Progenitor cell of endocrine pancreas (in vitro differentiated cells): ENCODE data around the gene CMTM8. TPM values are rescaled to one million over a fixed set of nuclear protein-coding genes. Genes with fewer than 3 reads are reported as not detected.

Experiments
- DNase-seq: peaks from one replicate; pipeline ENCODE4 v3.0.0; 2021; ENCODE audit warnings: low spot score; ENCODE audit not compliant: unreplicated experiment
- H3K27ac Mint-ChIP-seq: 2 replicates; pipeline ENCODE4 v1.8.0; 2021; ENCODE audit warnings: mild to moderate bottlenecking, moderate library complexity, mixed read lengths
- H3K27me3 Mint-ChIP-seq: 2 replicates; pipeline ENCODE4 v1.8.0; 2021; ENCODE audit warnings: mixed read lengths
- H3K36me3 Mint-ChIP-seq: 2 replicates; pipeline ENCODE4 v1.8.0; 2022; ENCODE audit warnings: mixed read lengths; ENCODE audit not compliant: insufficient read depth
- H3K4me1 Mint-ChIP-seq: 2 replicates; pipeline ENCODE4 v1.8.0; 2021; ENCODE audit warnings: low read depth, mixed read lengths
- H3K4me3 Mint-ChIP-seq: 2 replicates; pipeline ENCODE4 v1.8.0; 2021; ENCODE audit warnings: low read depth, mild to moderate bottlenecking, moderate library complexity, mixed read lengths
- H3K9me3 Mint-ChIP-seq: 2 replicates; pipeline ENCODE4 v1.8.0; 2021; ENCODE audit warnings: low read depth, mixed read lengths
- total RNA-seq: library from RNA; stranded (reverse); gene quantifications from 2 replicates; pipeline ENCODE4 v1.2.1, GENCODE V29; 2021
- TF ChIP-seq, protein P1 (sequence below): fragments of 200-600 bp; sonication (generic); IDR thresholded peaks from one replicate; pipeline ENCODE4 v1.5.0; 2021; ENCODE audit warnings: antibody characterized with exemption, mild to moderate bottlenecking; ENCODE audit not compliant: unreplicated experiment

The CMTM8 gene
- total RNA-seq, 1 donor from 2014 or later = 39.1 TPM

DNA sequence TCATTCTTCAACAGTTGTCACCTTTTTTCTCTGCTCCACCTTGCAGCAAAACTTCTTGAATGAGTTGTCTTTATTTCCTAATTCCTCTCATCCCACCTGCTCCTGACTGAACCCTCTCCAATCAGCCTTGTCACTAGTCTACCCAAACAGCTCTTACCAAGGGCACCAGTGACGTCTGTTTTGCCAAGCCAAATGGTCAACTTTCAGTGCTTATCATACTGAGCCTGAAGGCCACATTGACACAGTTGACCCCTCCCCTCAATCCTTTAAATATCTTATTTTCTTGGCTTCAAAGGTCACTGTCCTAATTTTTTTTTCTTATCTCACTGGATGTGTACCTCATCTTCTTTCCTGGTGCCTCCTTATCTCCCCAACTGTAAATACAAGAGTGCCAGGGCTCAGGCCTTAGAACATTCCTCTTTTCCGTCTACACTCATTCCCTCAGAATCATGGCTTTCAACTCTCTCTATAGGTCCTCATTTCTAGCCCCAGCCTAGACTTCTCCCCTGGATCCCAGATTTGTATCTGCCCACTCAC lies 43.2 kb downstream of the CMTM8 start:
- TF ChIP-seq, protein P1, sequence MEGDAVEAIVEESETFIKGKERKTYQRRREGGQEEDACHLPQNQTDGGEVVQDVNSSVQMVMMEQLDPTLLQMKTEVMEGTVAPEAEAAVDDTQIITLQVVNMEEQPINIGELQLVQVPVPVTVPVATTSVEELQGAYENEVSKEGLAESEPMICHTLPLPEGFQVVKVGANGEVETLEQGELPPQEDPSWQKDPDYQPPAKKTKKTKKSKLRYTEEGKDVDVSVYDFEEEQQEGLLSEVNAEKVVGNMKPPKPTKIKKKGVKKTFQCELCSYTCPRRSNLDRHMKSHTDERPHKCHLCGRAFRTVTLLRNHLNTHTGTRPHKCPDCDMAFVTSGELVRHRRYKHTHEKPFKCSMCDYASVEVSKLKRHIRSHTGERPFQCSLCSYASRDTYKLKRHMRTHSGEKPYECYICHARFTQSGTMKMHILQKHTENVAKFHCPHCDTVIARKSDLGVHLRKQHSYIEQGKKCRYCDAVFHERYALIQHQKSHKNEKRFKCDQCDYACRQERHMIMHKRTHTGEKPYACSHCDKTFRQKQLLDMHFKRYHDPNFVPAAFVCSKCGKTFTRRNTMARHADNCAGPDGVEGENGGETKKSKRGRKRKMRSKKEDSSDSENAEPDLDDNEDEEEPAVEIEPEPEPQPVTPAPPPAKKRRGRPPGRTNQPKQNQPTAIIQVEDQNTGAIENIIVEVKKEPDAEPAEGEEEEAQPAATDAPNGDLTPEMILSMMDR = no peak
- DNase-seq = no peak
- Mint-ChIP-seq H3K9me3 (no peaks in the 10 kb centered on the region), H3K4me1 (peaks cover 49% of the 10 kb centered on the region), H3K27ac (no peak overlapping the region), H3K4me3 (no peak overlapping the region), H3K36me3 (peaks cover 10% of the 10 kb centered on the region), H3K27me3 (no peaks in the 10 kb centered on the region)

DNA sequence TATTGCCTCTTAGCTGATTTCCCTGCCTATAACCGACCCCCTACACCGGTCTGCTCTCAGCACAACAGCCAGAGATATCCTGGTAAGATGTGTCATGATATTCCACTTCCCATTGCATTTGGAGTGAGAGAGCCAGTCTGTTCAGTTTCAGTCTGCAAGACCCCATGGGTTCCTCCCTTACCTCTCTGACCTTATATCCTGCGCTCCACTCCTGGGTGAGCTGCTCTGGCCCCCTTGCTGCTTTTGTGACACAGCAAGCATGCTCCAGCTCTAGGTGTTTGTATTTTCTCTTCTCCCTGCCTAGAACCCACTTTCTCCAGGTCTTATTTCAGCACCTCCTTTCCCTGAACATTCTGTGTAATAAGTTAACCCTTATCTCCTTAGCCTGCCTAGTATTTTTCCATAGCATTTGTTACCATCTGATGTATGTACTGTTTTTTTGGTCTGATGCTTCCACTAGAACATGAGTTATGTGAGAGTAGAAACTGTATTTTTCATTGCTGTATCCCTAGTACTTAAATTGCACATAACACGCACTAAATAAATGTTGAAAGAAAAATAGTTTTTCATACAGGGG lies 44.2 kb downstream of the CMTM8 start:
- H3K27ac Mint-ChIP-seq = no peak overlapping the region
- H3K4me3 Mint-ChIP-seq = no peak overlapping the region
- H3K36me3 Mint-ChIP-seq = peaks cover 10% of the 10 kb centered on the region
- no peaks in the 10 kb centered on the region for H3K9me3 Mint-ChIP-seq
- TF ChIP-seq, protein P1 = no peak
- no peak for DNase-seq
- no peaks in the 10 kb centered on the region for H3K27me3 Mint-ChIP-seq
- H3K4me1 Mint-ChIP-seq = peaks cover 49% of the 10 kb centered on the region

DNA sequence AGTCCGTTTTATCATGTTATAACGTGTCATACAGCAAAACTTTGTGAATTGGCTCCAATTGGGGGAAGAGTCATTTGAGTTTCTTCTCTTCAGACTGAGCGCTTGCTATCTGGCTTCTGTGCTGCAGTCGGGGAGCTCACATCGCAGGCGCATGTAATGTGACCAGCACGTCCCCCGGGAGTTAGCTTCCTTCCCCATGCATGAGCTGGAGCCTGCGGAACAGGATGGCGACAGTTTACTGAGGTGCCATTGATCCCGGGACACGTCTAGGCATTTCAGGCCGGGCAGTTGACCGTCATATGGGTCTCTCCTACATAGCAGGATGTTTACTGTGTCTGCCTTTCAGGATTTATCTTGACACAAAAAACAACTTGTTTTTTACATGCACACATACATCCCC lies 44.8 kb downstream of the CMTM8 start:
- H3K27me3 Mint-ChIP-seq = no peaks in the 10 kb centered on the region
- peaks cover 49% of the 10 kb centered on the region for H3K4me1 Mint-ChIP-seq
- no peak for DNase-seq
- no peak overlapping the region for H3K4me3 Mint-ChIP-seq
- no peaks in the 10 kb centered on the region for H3K9me3 Mint-ChIP-seq
- TF ChIP-seq, protein P1 = no peak
- peaks cover 10% of the 10 kb centered on the region for H3K36me3 Mint-ChIP-seq
- H3K27ac Mint-ChIP-seq = peak overlapping the region; percentile 23

DNA sequence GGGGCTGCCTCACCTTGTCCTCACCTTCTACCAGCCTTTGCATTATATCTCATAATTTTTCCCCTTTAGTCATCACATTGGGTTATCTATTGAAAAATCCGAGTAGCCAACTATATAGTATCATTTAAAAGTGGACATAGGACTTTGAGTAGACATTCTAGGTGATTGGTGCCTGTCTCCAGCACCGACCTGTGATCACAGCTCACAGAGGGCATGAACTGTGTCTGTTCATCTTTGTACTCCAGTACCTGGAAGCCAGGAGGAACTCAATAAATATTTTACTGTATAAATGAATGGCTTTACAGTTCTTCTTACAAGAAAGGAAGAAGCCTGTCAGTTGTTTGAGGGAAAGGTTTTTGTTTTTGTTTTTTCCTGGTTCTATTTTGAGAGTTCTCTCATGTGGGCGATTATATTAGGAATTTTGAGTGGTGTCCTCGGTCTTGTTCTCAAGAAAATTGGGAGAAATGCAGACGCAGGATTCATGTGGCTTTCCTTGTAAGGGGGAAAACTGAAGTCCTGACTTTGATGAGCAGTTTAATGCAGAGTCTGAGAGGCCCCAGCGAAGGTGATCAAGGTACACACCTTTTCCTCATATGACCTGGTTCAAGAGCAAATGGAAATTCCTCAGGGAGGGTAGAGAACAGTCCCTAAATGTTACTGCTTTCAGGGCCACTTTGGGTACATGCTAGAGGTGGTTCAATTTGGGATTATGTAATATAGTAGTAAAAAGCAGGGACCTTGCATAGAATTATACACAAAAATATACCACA lies 46.1 kb downstream of the CMTM8 start:
- TF ChIP-seq, protein P1 = no peak
- Mint-ChIP-seq H3K27ac (peak overlapping the region; percentile 85), H3K27me3 (no peaks in the 10 kb centered on the region), H3K4me1 (peaks cover 49% of the 10 kb centered on the region), H3K36me3 (peaks cover 10% of the 10 kb centered on the region), H3K4me3 (no peak overlapping the region), H3K9me3 (no peaks in the 10 kb centered on the region)
- DNase-seq = no peak

DNA sequence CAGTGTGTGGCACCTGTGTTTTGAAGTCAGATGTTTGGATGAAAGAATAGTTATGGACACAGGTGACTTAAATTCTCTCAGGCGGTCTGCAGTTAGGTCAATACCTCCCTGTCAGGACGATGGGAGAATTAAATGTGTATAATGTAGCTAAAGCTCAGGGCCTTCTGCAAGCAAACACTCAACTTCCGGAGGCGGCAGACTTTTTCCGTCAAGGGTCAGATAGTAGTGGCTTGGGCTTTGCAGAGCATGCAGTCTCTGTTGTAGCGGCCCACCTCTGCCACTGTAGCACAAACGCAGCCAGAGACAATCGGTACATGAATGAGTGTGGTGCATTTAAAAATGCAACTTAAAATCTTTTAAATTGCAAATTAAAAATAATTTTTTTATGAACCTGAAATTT lies 47.4 kb downstream of the CMTM8 start:
- H3K27ac Mint-ChIP-seq = peak overlapping the region; percentile 89
- TF ChIP-seq, protein P1 = no peak

More for the DNA sequence above, 47.4 kb downstream of the CMTM8 start:
- peaks cover 52% of the 10 kb centered on the region for H3K4me1 Mint-ChIP-seq
- H3K36me3 Mint-ChIP-seq = peaks cover 6% of the 10 kb centered on the region
- no peak overlapping the region for H3K4me3 Mint-ChIP-seq
- no peak for DNase-seq
- no peaks in the 10 kb centered on the region for H3K27me3 Mint-ChIP-seq
- no peaks in the 10 kb centered on the region for H3K9me3 Mint-ChIP-seq
